ENCODE measurements around the gene IDH3A. TPM values are rescaled to one million over a fixed set of nuclear protein-coding genes. Genes with fewer than 3 reads are reported as not detected.

The IDH3A gene
- total and polyA plus RNA-seq, 7 donors, result 154 to 309 (median 209) TPM

DNA sequence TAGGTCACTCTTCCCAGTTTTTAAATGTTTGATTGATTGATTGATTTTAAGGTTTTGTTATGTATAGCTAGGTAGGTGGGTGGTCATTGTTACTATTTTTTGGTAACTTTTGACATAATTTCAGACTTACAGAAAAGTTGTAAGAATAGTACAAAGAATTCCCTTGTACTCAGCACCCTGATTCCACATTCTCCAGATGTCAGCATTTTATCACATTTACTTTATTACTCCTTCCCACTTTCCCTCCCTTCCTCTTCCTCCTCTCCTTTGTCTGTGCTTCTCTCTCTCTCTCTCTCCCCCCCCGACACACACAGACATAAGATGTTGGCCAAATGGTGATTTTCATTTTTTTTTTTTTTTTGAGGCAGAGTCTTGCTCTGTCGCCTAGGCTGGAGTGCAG is 14.8 kb downstream of the IDH3A start:
- Histone ChIP-seq H3K4me1 (no peaks in the 10 kb centered on the region), H3K27me3 (ENCODE audit: insufficient read depth in 3 of 3, low read length in 2 of 3) (no peaks in the 10 kb centered on the region), H3K36me3 (ENCODE audit: insufficient read depth in 1 of 2, low read depth in 1 of 2) (peaks cover 28 to 100% of the 10 kb centered on the region in 2 donors), H3K27ac (no peak overlapping the region), H3K9me3 (no peaks in the 10 kb centered on the region), H3K4me3 (no peak overlapping the region)
- WGBS, 3 donors, result 84 to 93% (median 89%) methylated on average over 2 of the region's 2 CpGs
- intact Hi-C loops (cut with DNase I), result loop anchor here in 1 of 2 donors (5.0 kb wide), 1 partner anchor 37 kb away; no protein-coding TSS in a partner anchor
- TF ChIP-seq, protein P1, sequence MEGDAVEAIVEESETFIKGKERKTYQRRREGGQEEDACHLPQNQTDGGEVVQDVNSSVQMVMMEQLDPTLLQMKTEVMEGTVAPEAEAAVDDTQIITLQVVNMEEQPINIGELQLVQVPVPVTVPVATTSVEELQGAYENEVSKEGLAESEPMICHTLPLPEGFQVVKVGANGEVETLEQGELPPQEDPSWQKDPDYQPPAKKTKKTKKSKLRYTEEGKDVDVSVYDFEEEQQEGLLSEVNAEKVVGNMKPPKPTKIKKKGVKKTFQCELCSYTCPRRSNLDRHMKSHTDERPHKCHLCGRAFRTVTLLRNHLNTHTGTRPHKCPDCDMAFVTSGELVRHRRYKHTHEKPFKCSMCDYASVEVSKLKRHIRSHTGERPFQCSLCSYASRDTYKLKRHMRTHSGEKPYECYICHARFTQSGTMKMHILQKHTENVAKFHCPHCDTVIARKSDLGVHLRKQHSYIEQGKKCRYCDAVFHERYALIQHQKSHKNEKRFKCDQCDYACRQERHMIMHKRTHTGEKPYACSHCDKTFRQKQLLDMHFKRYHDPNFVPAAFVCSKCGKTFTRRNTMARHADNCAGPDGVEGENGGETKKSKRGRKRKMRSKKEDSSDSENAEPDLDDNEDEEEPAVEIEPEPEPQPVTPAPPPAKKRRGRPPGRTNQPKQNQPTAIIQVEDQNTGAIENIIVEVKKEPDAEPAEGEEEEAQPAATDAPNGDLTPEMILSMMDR (IDR thresholded peaks at IDR 0.05), result no peak
- ATAC-seq, result no peak
- DNase-seq, result no peak

DNA sequence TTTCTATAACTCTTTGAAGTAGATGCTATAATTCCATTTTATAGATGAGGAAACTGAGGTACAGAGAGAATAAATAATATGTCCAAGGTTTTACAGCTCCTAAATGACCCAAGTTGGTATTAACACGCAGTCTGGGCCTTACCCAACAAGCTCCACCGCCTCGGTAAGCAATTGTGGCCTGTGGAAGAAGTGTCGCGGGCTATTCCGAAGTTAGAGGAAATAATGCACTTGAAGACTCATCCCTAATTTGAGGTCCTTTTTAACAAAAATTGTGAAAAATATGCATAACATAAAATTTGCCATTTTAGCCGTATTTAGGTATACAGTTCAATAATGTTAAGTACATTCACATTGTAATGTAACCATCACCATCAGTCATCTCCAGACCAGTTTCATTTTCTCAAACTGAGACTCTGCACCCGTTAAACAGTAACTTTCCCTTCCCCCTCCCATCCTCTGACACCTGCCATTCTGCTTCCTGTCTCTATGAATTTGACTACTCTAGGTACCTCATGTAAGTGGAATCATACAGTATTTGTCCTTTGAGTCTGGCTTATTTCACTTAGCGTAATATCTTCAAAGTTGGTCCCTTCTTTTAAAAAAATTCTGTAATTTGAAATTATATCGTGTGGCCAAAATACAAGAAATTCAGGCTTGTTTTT is 18.2 kb downstream of the IDH3A start:
- peaks cover 11% of the 10 kb centered on the region for H3K4me1 ChIP-seq
- no peaks in the 10 kb centered on the region for H3K27me3 ChIP-seq (ENCODE audit: insufficient read depth in 3 of 3, low read length in 2 of 3)
- H3K4me3 ChIP-seq, result no peak overlapping the region
- no peak for DNase-seq
- peaks cover 29 to 100% of the 10 kb centered on the region in 2 donors for H3K36me3 ChIP-seq (ENCODE audit: insufficient read depth in 1 of 2, low read depth in 1 of 2)
- intact Hi-C loops (cut with DNase I), result no loop called here
- TF ChIP-seq, protein P1 (IDR thresholded peaks at IDR 0.05), result no peak
- H3K27ac ChIP-seq, result no peak overlapping the region
- 92% methylated on average over 10 of the region's 10 CpGs for WGBS, 3 donors
- ATAC-seq, result no peak
- no peaks in the 10 kb centered on the region for H3K9me3 ChIP-seq

- H3K4me3 ChIP-seq, result no peak overlapping the region
- intact Hi-C loops (cut with DNase I), result no loop called here
- TF ChIP-seq, protein P1 (IDR thresholded peaks at IDR 0.05), result no peak
These were observed 19.4 kb downstream of the IDH3A start for GRCh38 chr15:78168608-78169007.

GRCh38 chr15:78170848-78171773 is 21.9 kb downstream of the IDH3A start:
- WGBS, 3 donors, result 46 to 69% (median 60%) methylated on average over 17 of the region's 17 CpGs
- DNase-seq (no peak), ATAC-seq (peak; percentile 41 to 77 (median 71))
- Histone ChIP-seq H3K4me1 (peaks cover 11% of the 10 kb centered on the region), H3K4me3 (no peak overlapping the region), H3K27me3 (ENCODE audit: insufficient read depth in 3 of 3, low read length in 2 of 3) (no peaks in the 10 kb centered on the region), H3K36me3 (ENCODE audit: insufficient read depth in 1 of 2, low read depth in 1 of 2) (peaks cover 20 to 74% of the 10 kb centered on the region in 2 donors), H3K9me3 (no peaks in the 10 kb centered on the region), H3K27ac (peak overlapping the region; percentile 56)
- intact Hi-C loops (cut with DNase I), result no loop called here
- TF ChIP-seq, protein P1 (IDR thresholded peaks at IDR 0.05), result no peak

More at GRCh38 chr15:78168608-78169007, 19.4 kb downstream of the IDH3A start:
- Histone ChIP-seq H3K4me1 (peaks cover 11% of the 10 kb centered on the region), H3K27ac (no peak overlapping the region), H3K27me3 (ENCODE audit: insufficient read depth in 3 of 3, low read length in 2 of 3) (no peaks in the 10 kb centered on the region), H3K9me3 (no peaks in the 10 kb centered on the region), H3K36me3 (ENCODE audit: insufficient read depth in 1 of 2, low read depth in 1 of 2) (peaks cover 29 to 96% of the 10 kb centered on the region in 2 donors)
- 90 to 93% (median 92%) methylated on average over 5 of the region's 5 CpGs for WGBS, 3 donors
- ATAC-seq, result no peak
- no peak for DNase-seq

Measured in psoas muscle (tissue), 8 donors.